Gastrocnemius medialis (tissue), 4 donors: ENCODE data around the gene DNAH3. TPM values are rescaled to one million over a fixed set of nuclear protein-coding genes. Genes with fewer than 3 reads are reported as not detected.
"Not testable (repeated sequence)": the region's sequence is repeated elsewhere in the genome, so short reads cannot be mapped to it uniquely, and the experiment has no call there.

ENCODE experiments used
- ATAC-seq, 2 donors: fragments of 150-250 bp; one replicate each; pipeline ENCODE4 v1.9.1; 2016
- DNase-seq, 2 donors: peaks; one replicate each; pipeline ENCODE4 v3.0.0-alpha.2; 2019
- H3K27ac ChIP-seq, 4 donors: fragments of 200-600 bp; sonication (generic); 1 replicate in 1 of 4; 2 replicates in 3 of 4; pipeline ENCODE4 v1.5.1; 2016 to 2018; ENCODE audit warnings: mild to moderate bottlenecking in 2 of 4, moderate library complexity in 1 of 4
- H3K27me3 ChIP-seq, 3 donors: fragments of 200-600 bp; sonication (generic) in 2 of 3; 1 replicate in 1 of 3; 2 replicates in 2 of 3; pipeline versions ENCODE4 v1.5.1 to v1.6.0; 2016 to 2019; ENCODE audit warnings: mild to moderate bottlenecking in 1 of 3, moderate library complexity in 1 of 3
- H3K36me3 ChIP-seq, 2 donors: fragments of 200-600 bp; sonication (generic) in 1 of 2; one replicate each; pipeline ENCODE4 v1.5.1; 2017 to 2018
- H3K4me1 ChIP-seq, 2 donors: fragments of 200-600 bp; sonication (generic) in 1 of 2; one replicate each; pipeline ENCODE4 v1.5.1; 2016 to 2017; ENCODE audit warnings: mild to moderate bottlenecking in 2 of 2
- H3K4me3 ChIP-seq, 4 donors: fragments of 200-600 bp; sonication (generic) in 3 of 4; 1 replicate in 1 of 4; 2 replicates in 3 of 4; pipeline ENCODE4 v1.5.1; 2016 to 2019; ENCODE audit warnings: mild to moderate bottlenecking in 2 of 4
- H3K9me3 ChIP-seq, 3 donors: fragments of 200-600 bp; sonication (generic) in 2 of 3; 1 replicate in 1 of 3; 2 replicates in 2 of 3; pipeline ENCODE4 v1.5.1; 2016 to 2019
- POLR2A ChIP-seq, 2 donors: fragments of 450-650 bp; IDR thresholded peaks; one replicate each; pipeline ENCODE4 v1.6.1; 2017; ENCODE audit warnings: antibody characterized with exemption in 2 of 2, mild to moderate bottlenecking in 2 of 2, moderate library complexity in 2 of 2
- in situ Hi-C, 4 donors: fragments of 200-750 bp; cut with MboI; loops; one replicate each; pipeline versions ENCODE4 v1.15.0 to v1.8.0; 2017; ENCODE audit warnings: low sequenced_read_pairs in 4 of 4
- intact Hi-C: fragments of 100-400 bp; cut with DNase I; formaldehyde crosslinking; loops from one replicate; pipeline ENCODE4 v1.15.1; 2023; ENCODE audit warnings: low total_unique reads
- total RNA-seq, 4 donors: library from RNA; depleted of rRNA; stranded (reverse); fragments of >200 nt; gene quantifications; one replicate each; pipeline versions ENCODE4 v1.1.0 to v1.2.3, GENCODE V29; 2016
- TF ChIP-seq, protein P1 (sequence below), 5 experiments: fragments of 450-650 bp in 3 of 5; fragments of 200-600 bp in 2 of 5; sonication (generic) in 2 of 5; IDR thresholded peaks in 4 of 5; conservative IDR thresholded peaks in 1 of 5; 1 replicate in 4 of 5; 2 replicates in 1 of 5; pipeline ENCODE4 v1.5.1; 2016 to 2019; ENCODE audit warnings: antibody characterized with exemption in 5 of 5, mild to moderate bottlenecking in 3 of 5, moderate library complexity in 3 of 5

Gene DNAH3
- total RNA-seq, 4 donors from 2014 or later = 0.02 to 0.47 (median 0.21) TPM

DNA sequence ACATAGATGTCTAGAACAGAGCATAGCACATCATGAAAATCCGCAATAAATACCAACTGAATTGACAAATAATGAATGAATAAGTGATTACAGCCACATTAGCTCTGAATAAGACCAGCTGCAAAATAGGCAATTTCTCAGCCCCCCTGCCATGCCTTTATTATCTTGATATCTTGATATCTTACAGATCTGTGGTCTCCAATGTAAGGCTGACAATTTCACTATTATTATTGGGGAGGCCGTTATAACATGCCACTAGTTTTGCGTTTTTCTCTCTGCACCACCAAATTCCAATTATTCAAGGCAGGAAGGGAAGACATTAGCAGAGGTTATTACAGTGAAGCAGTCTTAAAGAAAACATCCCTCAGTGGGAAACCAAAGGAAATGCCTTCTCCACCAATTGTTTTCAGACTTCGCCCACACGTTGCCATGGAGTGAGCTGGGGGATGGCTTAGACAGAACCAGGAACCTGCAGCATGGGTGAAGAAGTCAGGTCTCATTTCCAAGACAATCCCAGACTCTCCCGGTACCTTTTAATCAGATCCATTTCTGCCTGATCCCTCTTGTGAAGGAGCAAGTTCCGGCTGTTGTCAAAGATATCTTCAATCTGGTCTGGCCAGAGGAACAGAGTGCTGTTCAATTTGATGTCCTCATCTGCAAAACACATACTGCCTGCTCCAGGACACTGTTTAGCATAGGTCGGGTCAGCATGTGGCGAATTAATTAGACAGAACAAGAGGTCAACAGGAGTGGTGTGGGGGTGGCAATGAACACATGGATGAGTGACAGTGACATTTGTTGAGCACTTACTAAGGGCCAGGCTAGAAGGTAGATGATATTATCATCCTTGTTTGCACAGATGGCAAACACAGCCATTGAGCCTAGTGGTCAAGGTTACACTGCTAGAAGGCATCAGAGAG, 46.4 kb downstream of the DNAH3 start:
- no peak for DNase-seq
- in situ Hi-C loops = no loop called here
- no peaks in the 10 kb centered on the region for H3K36me3 ChIP-seq

GRCh38 chr16:21101631-21102420, 48.8 kb downstream of the DNAH3 start:
- ATAC-seq (no peak), DNase-seq (no peak)
- in situ Hi-C loops = no loop called here
- H3K4me3 ChIP-seq = no peak overlapping the region
- H3K9me3 ChIP-seq = no peaks in the 10 kb centered on the region
- no peaks in the 10 kb centered on the region for H3K27me3 ChIP-seq
- no peaks in the 10 kb centered on the region for H3K4me1 ChIP-seq
- no peak for TF ChIP-seq POLR2A (IDR thresholded peaks at IDR 0.05)
- TF ChIP-seq, protein P1, sequence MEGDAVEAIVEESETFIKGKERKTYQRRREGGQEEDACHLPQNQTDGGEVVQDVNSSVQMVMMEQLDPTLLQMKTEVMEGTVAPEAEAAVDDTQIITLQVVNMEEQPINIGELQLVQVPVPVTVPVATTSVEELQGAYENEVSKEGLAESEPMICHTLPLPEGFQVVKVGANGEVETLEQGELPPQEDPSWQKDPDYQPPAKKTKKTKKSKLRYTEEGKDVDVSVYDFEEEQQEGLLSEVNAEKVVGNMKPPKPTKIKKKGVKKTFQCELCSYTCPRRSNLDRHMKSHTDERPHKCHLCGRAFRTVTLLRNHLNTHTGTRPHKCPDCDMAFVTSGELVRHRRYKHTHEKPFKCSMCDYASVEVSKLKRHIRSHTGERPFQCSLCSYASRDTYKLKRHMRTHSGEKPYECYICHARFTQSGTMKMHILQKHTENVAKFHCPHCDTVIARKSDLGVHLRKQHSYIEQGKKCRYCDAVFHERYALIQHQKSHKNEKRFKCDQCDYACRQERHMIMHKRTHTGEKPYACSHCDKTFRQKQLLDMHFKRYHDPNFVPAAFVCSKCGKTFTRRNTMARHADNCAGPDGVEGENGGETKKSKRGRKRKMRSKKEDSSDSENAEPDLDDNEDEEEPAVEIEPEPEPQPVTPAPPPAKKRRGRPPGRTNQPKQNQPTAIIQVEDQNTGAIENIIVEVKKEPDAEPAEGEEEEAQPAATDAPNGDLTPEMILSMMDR (IDR thresholded peaks at IDR 0.05 in 4 of 5, conservative IDR thresholded peaks at IDR 0.05 in 1 of 5) = no peak
- H3K36me3 ChIP-seq = no peaks in the 10 kb centered on the region
- no peak overlapping the region for H3K27ac ChIP-seq
- intact Hi-C loops = no loop called here

More for the DNA sequence above, 46.4 kb downstream of the DNAH3 start:
- no peak for TF ChIP-seq POLR2A (IDR thresholded peaks at IDR 0.05)
- no peak for ATAC-seq
- H3K4me3 ChIP-seq = no peak overlapping the region
- intact Hi-C loops = no loop called here
- H3K4me1 ChIP-seq = no peaks in the 10 kb centered on the region
- H3K27ac ChIP-seq = no peak overlapping the region
- no peaks in the 10 kb centered on the region for H3K9me3 ChIP-seq
- H3K27me3 ChIP-seq = no peaks in the 10 kb centered on the region

DNA sequence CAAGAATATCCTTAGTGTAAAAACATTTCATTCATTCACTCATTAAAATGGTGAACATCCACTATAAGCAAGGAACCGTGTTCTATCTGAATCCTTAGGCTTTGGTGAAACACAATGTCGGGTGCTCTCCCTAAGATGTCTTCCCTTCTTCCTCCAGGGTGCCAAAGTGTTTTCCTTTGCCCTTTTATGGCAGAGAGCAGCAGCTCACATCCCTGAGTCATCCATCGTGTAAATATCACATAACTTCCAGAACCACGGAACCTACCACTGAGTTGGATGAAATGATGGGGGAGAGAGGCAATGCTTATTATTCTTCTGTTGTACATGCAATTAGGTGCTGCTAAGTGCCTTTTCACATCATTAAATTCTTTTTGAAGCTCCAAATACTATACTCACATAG, 50.2 kb downstream of the DNAH3 start:
- TF ChIP-seq POLR2A (IDR thresholded peaks at IDR 0.05) = no peak
- TF ChIP-seq, protein P1 (IDR thresholded peaks at IDR 0.05 in 4 of 5, conservative IDR thresholded peaks at IDR 0.05 in 1 of 5) = no peak
- intact Hi-C loops = no loop called here
- ATAC-seq (no peak), DNase-seq (no peak)
- H3K4me1 ChIP-seq = no peaks in the 10 kb centered on the region
- H3K4me3 ChIP-seq = no peak overlapping the region
- H3K9me3 ChIP-seq = no peaks in the 10 kb centered on the region
- no peaks in the 10 kb centered on the region for H3K36me3 ChIP-seq
- H3K27ac ChIP-seq = no peak overlapping the region
- H3K27me3 ChIP-seq = no peaks in the 10 kb centered on the region
- in situ Hi-C loops = no loop called here

DNA sequence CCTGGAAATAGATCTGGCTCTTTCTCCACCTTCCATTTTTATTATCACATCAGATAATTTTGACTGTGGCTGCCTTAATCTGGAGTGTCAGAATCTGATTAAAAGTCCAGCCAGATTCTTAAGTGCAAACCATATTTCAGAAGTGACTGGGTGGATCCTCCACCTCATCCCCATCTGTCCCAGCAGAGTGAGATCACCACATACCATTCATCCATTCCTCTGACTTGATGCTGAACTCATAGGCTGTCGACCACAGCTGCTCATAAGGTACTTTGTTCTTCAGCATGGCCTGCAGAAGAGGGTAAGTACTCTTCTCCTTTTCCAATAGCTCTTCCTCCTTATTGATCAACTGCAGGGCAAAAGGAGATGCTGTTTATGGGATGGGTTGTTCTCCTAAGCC, 53.5 kb downstream of the DNAH3 start:
- intact Hi-C loops = no loop called here
- no peak overlapping the region for H3K27ac ChIP-seq
- H3K9me3 ChIP-seq = no peaks in the 10 kb centered on the region
- TF ChIP-seq, protein P1 (IDR thresholded peaks at IDR 0.05 in 4 of 5, conservative IDR thresholded peaks at IDR 0.05 in 1 of 5) = no peak
- no peak for TF ChIP-seq POLR2A (IDR thresholded peaks at IDR 0.05)
- ATAC-seq (no peak), DNase-seq (no peak)
- no peak overlapping the region for H3K4me3 ChIP-seq
- H3K27me3 ChIP-seq = no peaks in the 10 kb centered on the region
- H3K4me1 ChIP-seq = no peaks in the 10 kb centered on the region
- H3K36me3 ChIP-seq = no peaks in the 10 kb centered on the region
- in situ Hi-C loops = no loop called here

GRCh38 chr16:21094719-21095118, 55.9 kb downstream of the DNAH3 start:
- H3K4me1 ChIP-seq, H3K27me3 ChIP-seq, H3K9me3 ChIP-seq, intact Hi-C loops, H3K4me3 ChIP-seq, H3K36me3 ChIP-seq, ATAC-seq, in situ Hi-C loops, H3K27ac ChIP-seq, DNase-seq: not testable (repeated sequence)
